Measurements from ENCODE around the gene CYTH3.

The CYTH3 gene

DNA sequence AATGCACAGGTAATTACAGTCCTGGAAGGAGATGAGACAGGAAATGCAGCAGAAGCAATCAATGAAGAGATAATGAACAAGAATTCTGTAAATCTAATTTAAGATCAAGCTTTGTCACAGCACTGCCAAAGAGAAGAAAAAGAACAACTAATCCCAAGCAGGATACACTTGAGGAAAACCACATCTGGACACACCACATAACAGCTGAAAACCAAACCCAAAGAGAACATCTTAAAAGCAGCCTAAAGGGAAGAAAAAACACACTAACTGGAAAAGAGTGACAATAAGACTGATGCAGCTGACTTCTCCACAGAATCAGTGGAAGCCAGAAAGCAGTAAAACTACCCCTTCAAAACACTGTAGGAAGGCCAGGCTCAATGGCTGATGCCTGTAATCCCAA is 10.2 kb downstream of the CYTH3 start:
- H3K27ac ChIP-seq, result no peak overlapping the region
- TF ChIP-seq, protein P1, sequence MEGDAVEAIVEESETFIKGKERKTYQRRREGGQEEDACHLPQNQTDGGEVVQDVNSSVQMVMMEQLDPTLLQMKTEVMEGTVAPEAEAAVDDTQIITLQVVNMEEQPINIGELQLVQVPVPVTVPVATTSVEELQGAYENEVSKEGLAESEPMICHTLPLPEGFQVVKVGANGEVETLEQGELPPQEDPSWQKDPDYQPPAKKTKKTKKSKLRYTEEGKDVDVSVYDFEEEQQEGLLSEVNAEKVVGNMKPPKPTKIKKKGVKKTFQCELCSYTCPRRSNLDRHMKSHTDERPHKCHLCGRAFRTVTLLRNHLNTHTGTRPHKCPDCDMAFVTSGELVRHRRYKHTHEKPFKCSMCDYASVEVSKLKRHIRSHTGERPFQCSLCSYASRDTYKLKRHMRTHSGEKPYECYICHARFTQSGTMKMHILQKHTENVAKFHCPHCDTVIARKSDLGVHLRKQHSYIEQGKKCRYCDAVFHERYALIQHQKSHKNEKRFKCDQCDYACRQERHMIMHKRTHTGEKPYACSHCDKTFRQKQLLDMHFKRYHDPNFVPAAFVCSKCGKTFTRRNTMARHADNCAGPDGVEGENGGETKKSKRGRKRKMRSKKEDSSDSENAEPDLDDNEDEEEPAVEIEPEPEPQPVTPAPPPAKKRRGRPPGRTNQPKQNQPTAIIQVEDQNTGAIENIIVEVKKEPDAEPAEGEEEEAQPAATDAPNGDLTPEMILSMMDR (IDR thresholded peaks at IDR 0.05), result no peak
- no peak for TF ChIP-seq ZFX (IDR thresholded peaks at IDR 0.05; ENCODE audit: borderline replicate concordance)

DNA sequence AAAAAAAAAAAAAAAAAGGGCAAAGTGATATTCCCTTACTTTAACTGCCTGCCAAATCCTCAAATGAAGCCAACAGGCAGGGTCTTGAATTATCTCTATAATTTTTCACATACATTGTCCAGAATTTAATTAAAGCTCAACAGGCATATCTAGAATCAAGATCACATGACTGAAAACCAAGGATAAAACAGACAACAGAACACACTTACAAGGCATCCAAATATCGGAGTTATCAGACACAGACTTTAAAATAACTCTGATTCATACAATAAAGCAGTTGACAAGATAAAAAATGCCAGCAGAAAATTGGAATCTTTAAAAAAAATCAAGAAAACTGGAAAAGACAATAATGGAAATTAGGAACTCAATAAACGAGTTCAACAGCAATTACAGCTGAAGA is 10.7 kb downstream of the CYTH3 start:
- TF ChIP-seq ZFX (IDR thresholded peaks at IDR 0.05; ENCODE audit: borderline replicate concordance), result no peak
- TF ChIP-seq, protein P1 (IDR thresholded peaks at IDR 0.05), result no peak
- H3K27ac ChIP-seq, result no peak overlapping the region

DNA sequence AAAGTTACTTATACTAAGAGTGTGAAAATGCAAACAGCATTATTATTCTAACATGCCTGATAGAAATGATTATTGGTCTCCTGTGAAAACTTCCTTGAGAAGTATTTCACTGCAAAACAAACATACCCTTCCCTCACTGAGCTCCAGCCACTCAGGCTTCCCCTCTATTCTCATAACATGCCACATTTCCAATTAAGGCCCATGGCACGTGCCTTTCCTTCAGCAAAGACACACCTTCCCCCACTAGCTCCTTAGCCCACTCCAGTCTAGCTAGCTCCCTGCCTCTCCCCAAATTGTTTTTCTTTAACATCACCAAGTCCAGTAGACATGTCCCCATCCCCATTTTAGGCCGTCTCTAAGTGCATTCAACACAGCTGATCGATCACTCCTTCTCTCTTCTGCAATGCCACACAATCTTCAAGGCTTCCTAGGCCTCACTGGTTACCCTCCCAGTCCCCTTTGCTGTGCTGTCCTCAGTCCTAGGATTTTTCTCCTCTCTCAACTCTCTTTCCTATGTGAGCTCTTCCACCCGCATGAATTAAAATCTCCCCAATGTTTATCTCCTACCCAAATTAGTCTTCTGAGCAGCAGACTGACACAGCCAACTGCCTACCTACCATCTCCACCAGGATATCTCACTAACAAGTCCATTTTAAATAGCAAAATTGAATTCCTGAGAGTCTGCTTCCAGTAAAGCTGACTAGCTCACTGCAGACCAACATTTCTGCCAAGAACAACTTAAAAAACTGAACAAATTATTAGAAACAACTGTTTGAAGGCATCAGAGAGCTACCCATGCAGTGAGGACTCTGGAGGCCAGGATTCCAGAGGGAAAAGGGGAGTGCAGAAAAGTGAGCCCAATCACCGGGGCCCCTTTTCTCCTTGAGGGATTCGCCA is 11.9 kb downstream of the CYTH3 start:
- no peak overlapping the region for H3K27ac ChIP-seq
- no peak for TF ChIP-seq ZFX (IDR thresholded peaks at IDR 0.05; ENCODE audit: borderline replicate concordance)
- TF ChIP-seq, protein P1 (IDR thresholded peaks at IDR 0.05), result no peak

DNA sequence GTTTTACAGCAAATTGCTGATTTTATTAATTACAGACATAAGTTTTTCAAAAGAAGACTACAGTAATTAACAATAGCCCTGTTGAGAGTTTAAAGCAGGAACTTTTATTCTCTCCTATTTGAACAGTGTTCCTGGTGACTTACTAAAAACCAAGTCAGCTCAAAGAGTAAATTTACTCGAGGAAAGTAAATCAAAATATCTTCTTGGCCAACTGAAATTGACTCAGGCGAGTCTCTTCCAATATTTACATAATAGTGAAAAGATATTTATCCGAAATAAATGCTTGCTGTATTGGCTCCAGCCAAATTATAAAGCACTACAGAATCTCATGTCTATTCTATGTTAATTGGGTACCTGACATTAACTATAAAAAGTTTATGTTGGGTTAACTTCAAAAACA is 13.2 kb downstream of the CYTH3 start:
- TF ChIP-seq, protein P1 (IDR thresholded peaks at IDR 0.05), result no peak
- TF ChIP-seq ZFX (IDR thresholded peaks at IDR 0.05; ENCODE audit: borderline replicate concordance), result no peak
- peak overlapping the region; percentile 37 for H3K27ac ChIP-seq

DNA sequence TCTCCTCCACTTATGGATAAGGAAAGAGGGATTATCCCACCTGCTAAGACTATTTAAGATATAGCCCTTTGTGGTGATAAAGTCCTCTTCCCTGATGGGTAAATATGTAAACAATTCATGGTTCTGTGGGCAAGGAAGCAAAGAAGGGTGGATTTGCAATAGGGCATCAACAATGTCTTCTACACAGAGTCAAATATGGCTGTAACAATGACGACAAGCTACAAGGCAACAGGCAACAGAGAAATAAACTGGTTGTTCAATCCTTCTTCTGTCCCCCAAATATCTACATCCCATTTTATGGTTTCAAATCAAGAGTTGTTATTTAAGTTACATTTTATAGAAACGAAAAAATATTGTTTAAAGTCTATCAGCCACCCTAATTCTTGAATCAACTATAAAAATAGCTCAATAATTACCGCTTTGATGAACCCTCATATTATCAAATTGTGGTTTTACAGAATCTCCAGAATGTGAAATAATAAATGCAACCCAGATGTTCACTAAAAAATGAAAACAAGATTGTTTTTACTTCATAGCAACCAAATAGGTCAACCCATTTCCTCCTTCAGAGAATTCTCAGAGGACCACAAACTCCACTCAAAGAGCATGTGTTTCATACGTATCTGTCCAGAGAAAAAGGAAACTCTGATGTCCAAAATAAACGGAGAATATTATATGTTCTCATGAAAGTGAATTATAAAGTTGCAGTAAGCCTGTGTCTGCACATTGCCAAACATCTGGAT is 13.8 kb downstream of the CYTH3 start:
- TF ChIP-seq, protein P1 (IDR thresholded peaks at IDR 0.05), result no peak
- TF ChIP-seq ZFX (IDR thresholded peaks at IDR 0.05; ENCODE audit: borderline replicate concordance), result no peak
- H3K27ac ChIP-seq, result peak overlapping the region; percentile 37

DNA sequence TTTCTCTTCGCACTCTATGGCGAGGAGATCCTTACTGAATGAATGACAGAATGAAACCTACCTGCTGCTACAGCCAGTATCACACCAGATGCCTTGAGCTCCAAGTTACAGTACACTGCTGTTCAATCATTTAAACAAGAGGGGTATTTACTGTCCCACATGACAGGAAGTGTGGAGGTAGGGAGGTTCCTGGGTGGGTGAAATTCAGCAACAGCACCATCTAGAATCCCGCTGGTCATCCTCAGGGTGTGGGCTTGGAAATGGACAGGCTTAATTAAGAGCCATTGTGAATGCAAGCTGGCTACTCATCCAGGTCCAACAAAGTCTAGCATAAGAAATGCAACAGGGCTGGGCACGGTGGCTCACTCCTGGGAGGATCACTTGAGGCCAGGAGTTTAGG is 14.7 kb downstream of the CYTH3 start:
- no peak overlapping the region for H3K27ac ChIP-seq
- TF ChIP-seq, protein P1 (IDR thresholded peaks at IDR 0.05), result no peak
- TF ChIP-seq ZFX (IDR thresholded peaks at IDR 0.05; ENCODE audit: borderline replicate concordance), result no peak

All from 22Rv1 (cell line).